ENCODE results near the gene TNFRSF12A. TPM values are rescaled to one million over a fixed set of nuclear protein-coding genes. Genes with fewer than 3 reads are reported as not detected.

TNFRSF12A gene
- total and polyA plus RNA-seq, 2 of the 8 experiments (the other 6 are each of a cell fraction or from before 2014, with no cell fraction given): 81.0 to 82.5 TPM

GRCh38 chr16:3028716-3029319 lies 8.7 kb downstream of the TNFRSF12A start (continued):
- TF ChIP-seq CHD7 (IDR thresholded peaks at IDR 0.05; ENCODE audit: insufficient replicate concordance, low read length) (no peak), ATF3 (IDR thresholded peaks at IDR 0.05; ENCODE audit: insufficient read depth, low read depth, low read length) (no peak), EGR1 (IDR thresholded peaks at IDR 0.05; ENCODE audit: borderline replicate concordance, low read depth, low read length) (no peak), CHD2 (IDR thresholded peaks at IDR 0.05; ENCODE audit: low read length) (no peak), CTBP2 (IDR thresholded peaks at IDR 0.05; ENCODE audit: borderline replicate concordance, insufficient read depth, insufficient read length, low read length) (no peak), PHF8 (conservative IDR thresholded peaks at IDR 0.05; ENCODE audit: low read depth, low read length) (no peak), TBP (IDR thresholded peaks at IDR 0.05; ENCODE audit: low read depth, low read length) (no peak), SUZ12 (IDR thresholded peaks at IDR 0.05; ENCODE audit: low read length) (no peak), HDAC6 (IDR thresholded peaks at IDR 0.05; ENCODE audit: low read depth, low read length) (no peak)
